Measurements from ENCODE around the gene NACA. TPM values are rescaled to one million over a fixed set of nuclear protein-coding genes. Genes with fewer than 3 reads are reported as not detected.
A peak's percentile ranks its signal among the peaks of the same experiment; 100 is the strongest.
"Not testable (repeated sequence)": the region's sequence is repeated elsewhere in the genome, so short reads cannot be mapped to it uniquely, and the experiment has no call there.

The NACA gene
- total RNA-seq, 1 experiment from 2014 or later: 804 TPM

DNA sequence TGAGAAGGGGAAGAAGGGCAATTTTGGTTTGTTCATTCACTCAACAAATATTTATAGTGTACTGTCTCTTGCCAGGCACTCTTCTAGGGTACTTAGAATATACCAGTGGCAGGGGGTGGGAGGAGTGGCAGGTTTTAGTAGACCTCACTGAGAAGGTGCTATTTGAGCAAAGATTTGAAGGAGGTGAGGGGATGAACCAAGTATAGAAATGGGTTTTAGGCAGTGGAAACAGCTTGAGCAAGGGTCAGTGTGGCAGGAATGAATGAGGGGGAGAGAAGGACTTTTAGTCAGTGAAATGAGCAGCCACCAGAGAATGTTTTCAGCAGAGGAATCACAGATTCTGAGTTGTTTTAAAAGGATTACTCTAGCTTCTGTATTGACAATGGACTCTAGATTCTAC, 24.8 kb upstream of the NACA start:
- Histone ChIP-seq H3K9me3 (no peaks in the 10 kb centered on the region), H3K27me3 (replicated peaks; ENCODE audit: control insufficient read depth, insufficient read depth, low read length) (no peaks in the 10 kb centered on the region), H3K4me3 (ENCODE audit: low read depth, low read length) (no peak overlapping the region), H3K36me3 (ENCODE audit: control insufficient read depth, insufficient read depth, low read length) (no peaks in the 10 kb centered on the region; the same call in 1 of the 2 replicates), H3K4me1 (no peaks in the 10 kb centered on the region)
- DNase-seq: no peak
- Mint-ChIP-seq H3K4me1 (ENCODE audit: low read depth, unreplicated experiment) (peaks cover 9% of the 10 kb centered on the region), H3K9me3 (ENCODE audit: unreplicated experiment) (no peaks in the 10 kb centered on the region), H3K27ac (ENCODE audit: unreplicated experiment) (no peak overlapping the region), H3K27me3 (ENCODE audit: insufficient read depth, unreplicated experiment) (no peaks in the 10 kb centered on the region), H3K36me3 (ENCODE audit: insufficient read depth, unreplicated experiment) (peaks cover 21% of the 10 kb centered on the region), H3K4me3 (ENCODE audit: unreplicated experiment) (peak overlapping the region; percentile 96)
- intact Hi-C loops (cut with micrococcal nuclease; ENCODE audit: unreplicated experiment): no loop called here
- TF ChIP-seq, protein P1, sequence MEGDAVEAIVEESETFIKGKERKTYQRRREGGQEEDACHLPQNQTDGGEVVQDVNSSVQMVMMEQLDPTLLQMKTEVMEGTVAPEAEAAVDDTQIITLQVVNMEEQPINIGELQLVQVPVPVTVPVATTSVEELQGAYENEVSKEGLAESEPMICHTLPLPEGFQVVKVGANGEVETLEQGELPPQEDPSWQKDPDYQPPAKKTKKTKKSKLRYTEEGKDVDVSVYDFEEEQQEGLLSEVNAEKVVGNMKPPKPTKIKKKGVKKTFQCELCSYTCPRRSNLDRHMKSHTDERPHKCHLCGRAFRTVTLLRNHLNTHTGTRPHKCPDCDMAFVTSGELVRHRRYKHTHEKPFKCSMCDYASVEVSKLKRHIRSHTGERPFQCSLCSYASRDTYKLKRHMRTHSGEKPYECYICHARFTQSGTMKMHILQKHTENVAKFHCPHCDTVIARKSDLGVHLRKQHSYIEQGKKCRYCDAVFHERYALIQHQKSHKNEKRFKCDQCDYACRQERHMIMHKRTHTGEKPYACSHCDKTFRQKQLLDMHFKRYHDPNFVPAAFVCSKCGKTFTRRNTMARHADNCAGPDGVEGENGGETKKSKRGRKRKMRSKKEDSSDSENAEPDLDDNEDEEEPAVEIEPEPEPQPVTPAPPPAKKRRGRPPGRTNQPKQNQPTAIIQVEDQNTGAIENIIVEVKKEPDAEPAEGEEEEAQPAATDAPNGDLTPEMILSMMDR (IDR thresholded peaks at IDR 0.05; ENCODE audit: insufficient read depth in 1 of 2, low read depth in 1 of 2, low read length in 1 of 2, severe bottlenecking in 1 of 2, unreplicated experiment in 1 of 2): no peak
- POLR2A ChIA-PET: no interaction called here
- CTCF ChIA-PET: no interaction called here
- BruUV-seq (replicated peaks): no TSS peak

DNA sequence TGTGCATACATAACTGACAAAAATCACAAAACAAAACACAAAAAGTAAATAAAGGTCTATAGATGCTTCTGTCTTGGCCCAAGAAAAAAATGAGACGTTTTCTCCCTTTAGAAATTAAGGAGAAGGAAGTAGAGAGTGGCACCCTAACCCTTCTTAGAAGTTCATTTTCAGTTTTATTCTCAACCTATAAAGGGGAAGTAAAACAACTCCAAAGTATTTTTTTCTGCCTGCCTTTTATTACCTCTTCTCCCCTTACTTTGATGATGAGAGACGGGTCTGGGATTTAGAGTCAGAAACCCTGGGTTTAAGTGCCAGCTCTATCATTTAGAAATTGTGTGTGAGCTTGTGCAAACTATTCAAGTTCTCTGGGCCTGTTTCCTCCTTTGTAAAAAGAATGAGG, 24.3 kb upstream of the NACA start:
- H3K4me3 ChIP-seq (ENCODE audit: low read depth, low read length): no peak overlapping the region
- no peaks in the 10 kb centered on the region for H3K27me3 Mint-ChIP-seq (ENCODE audit: insufficient read depth, unreplicated experiment)
- H3K27ac Mint-ChIP-seq (ENCODE audit: unreplicated experiment): no peak overlapping the region
- no TSS peak for BruUV-seq (replicated peaks)
- TF ChIP-seq, protein P1 (IDR thresholded peaks at IDR 0.05; ENCODE audit: insufficient read depth in 1 of 2, low read depth in 1 of 2, low read length in 1 of 2, severe bottlenecking in 1 of 2, unreplicated experiment in 1 of 2): no peak
- H3K36me3 ChIP-seq (ENCODE audit: control insufficient read depth, insufficient read depth, low read length): no peaks in the 10 kb centered on the region; the same call in 1 of the 2 replicates
- CTCF ChIA-PET: no interaction called here
- peaks cover 9% of the 10 kb centered on the region for H3K4me1 Mint-ChIP-seq (ENCODE audit: low read depth, unreplicated experiment)
- no peaks in the 10 kb centered on the region for H3K9me3 Mint-ChIP-seq (ENCODE audit: unreplicated experiment)
- intact Hi-C loops (cut with micrococcal nuclease; ENCODE audit: unreplicated experiment): no loop called here
- H3K27me3 ChIP-seq (replicated peaks; ENCODE audit: control insufficient read depth, insufficient read depth, low read length): no peaks in the 10 kb centered on the region
- H3K4me1 ChIP-seq: no peaks in the 10 kb centered on the region
- H3K36me3 Mint-ChIP-seq (ENCODE audit: insufficient read depth, unreplicated experiment): peaks cover 26% of the 10 kb centered on the region
- H3K4me3 Mint-ChIP-seq (ENCODE audit: unreplicated experiment): no peak overlapping the region
- POLR2A ChIA-PET: no interaction called here
- DNase-seq: no peak
- no peaks in the 10 kb centered on the region for H3K9me3 ChIP-seq

GRCh38 chr12:56728139-56728861, 3.2 kb upstream of the NACA start:
- H3K27me3 ChIP-seq (replicated peaks; ENCODE audit: control insufficient read depth, insufficient read depth, low read length): no peaks in the 10 kb centered on the region
- Mint-ChIP-seq H3K9me3 (ENCODE audit: unreplicated experiment) (no peaks in the 10 kb centered on the region), H3K36me3 (ENCODE audit: insufficient read depth, unreplicated experiment) (peaks cover 50% of the 10 kb centered on the region), H3K27me3 (ENCODE audit: insufficient read depth, unreplicated experiment) (no peaks in the 10 kb centered on the region), H3K4me3 (ENCODE audit: unreplicated experiment) (no peak overlapping the region), H3K27ac (ENCODE audit: unreplicated experiment) (no peak overlapping the region), H3K4me1 (ENCODE audit: low read depth, unreplicated experiment) (peaks cover 8% of the 10 kb centered on the region)
- no peak overlapping the region for H3K4me3 ChIP-seq (ENCODE audit: low read depth, low read length)
- BruUV-seq (replicated peaks): no TSS peak
- ChIA-PET CTCF (no interaction called here), POLR2A (no interaction called here)
- peaks cover 2% of the 10 kb centered on the region for H3K4me1 ChIP-seq
- no peaks in the 10 kb centered on the region for H3K9me3 ChIP-seq
- TF ChIP-seq, protein P1 (IDR thresholded peaks at IDR 0.05; ENCODE audit: insufficient read depth in 1 of 2, low read depth in 1 of 2, low read length in 1 of 2, severe bottlenecking in 1 of 2, unreplicated experiment in 1 of 2): no peak
- DNase-seq: no peak
- no peaks in the 10 kb centered on the region for H3K36me3 ChIP-seq (ENCODE audit: control insufficient read depth, insufficient read depth, low read length)
- intact Hi-C loops (cut with micrococcal nuclease; ENCODE audit: unreplicated experiment): no loop called here

GRCh38 chr12:56726196-56726675, 1.1 kb upstream of the NACA start:
- CTCF ChIA-PET; H3K27me3 ChIP-seq (replicated peaks; ENCODE audit: control insufficient read depth, insufficient read depth, low read length); intact Hi-C loops (cut with micrococcal nuclease; ENCODE audit: unreplicated experiment); H3K9me3 ChIP-seq; DNase-seq; BruUV-seq (replicated peaks); H3K9me3 Mint-ChIP-seq (ENCODE audit: unreplicated experiment); H3K27me3 Mint-ChIP-seq (ENCODE audit: insufficient read depth, unreplicated experiment); H3K36me3 ChIP-seq (ENCODE audit: control insufficient read depth, insufficient read depth, low read length): not testable (repeated sequence)
- Histone ChIP-seq H3K4me3 (ENCODE audit: low read depth, low read length) (peak overlapping the region; percentile 68), H3K4me1 (peaks cover 23% of the 10 kb centered on the region)
- H3K4me1 Mint-ChIP-seq (ENCODE audit: low read depth, unreplicated experiment): peaks cover 20% of the 10 kb centered on the region
- peaks cover 66% of the 10 kb centered on the region for H3K36me3 Mint-ChIP-seq (ENCODE audit: insufficient read depth, unreplicated experiment)
- POLR2A ChIA-PET: interaction anchor here (0.7 to 1.8 kb wide), 4 partner anchors 38 to 733 kb away, joined by 3 to 51 read pairs (median 10); partner anchors contain the start of genes PTGES3 and STAT6
- peak overlapping the region; percentile 99 for H3K27ac Mint-ChIP-seq (ENCODE audit: unreplicated experiment)
- H3K4me3 Mint-ChIP-seq (ENCODE audit: unreplicated experiment): peak overlapping the region; percentile 99

Measured in Caco-2 (cell line).